Stimulated activated naive B cell treated with anti-CD40 and anti-IgM and Interleukin-4, amounts not matched to agents 10 μg/mL and 1 μg/mL and 100 μg/mL, for 72 hours (primary cell): ENCODE results near the gene VCAM1.

ENCODE experiments used
- ATAC-seq, 2 donors: fragments of 150-1000 bp; cut with Tn5 transposase; replicated peaks; 2 replicates each; pipeline ENCODE4 v1.10.0; 2021; ENCODE audit warnings: moderate library complexity in 1 of 2
- DNase-seq: peaks from one replicate; pipeline ENCODE4 v3.0.0; 2021
- H3K27ac Mint-ChIP-seq: one replicate; pipeline ENCODE4 v1.8.0; 2022; ENCODE audit warnings: mild to moderate bottlenecking, mixed read lengths
- H3K27me3 Mint-ChIP-seq, 2 donors: one replicate each; pipeline ENCODE4 v1.8.0; 2022; ENCODE audit warnings: mixed read lengths in 2 of 2
- H3K36me3 Mint-ChIP-seq, 2 donors: one replicate each; pipeline ENCODE4 v1.8.0; 2022; ENCODE audit warnings: mixed read lengths in 2 of 2, mild to moderate bottlenecking in 1 of 2
- H3K4me1 Mint-ChIP-seq, 2 donors: one replicate each; pipeline ENCODE4 v1.8.0; 2022; ENCODE audit warnings: mixed read lengths in 2 of 2, mild to moderate bottlenecking in 1 of 2
- H3K4me3 Mint-ChIP-seq, 2 donors: one replicate each; pipeline ENCODE4 v1.8.0; 2022; ENCODE audit warnings: mild to moderate bottlenecking in 2 of 2, mixed read lengths in 2 of 2, moderate library complexity in 1 of 2
- H3K9me3 Mint-ChIP-seq, 2 donors: one replicate each; pipeline ENCODE4 v1.8.0; 2022; ENCODE audit warnings: mixed read lengths in 2 of 2, mild to moderate bottlenecking in 1 of 2

Gene VCAM1

GRCh38 chr1:100736746-100737145 is 17.2 kb downstream of the VCAM1 start:
- Mint-ChIP-seq H3K27ac (no peak overlapping the region), H3K4me1 (no peaks in the 10 kb centered on the region), H3K27me3 (no peaks in the 10 kb centered on the region), H3K36me3 (no peaks in the 10 kb centered on the region), H3K9me3 (no peaks in the 10 kb centered on the region), H3K4me3 (no peak overlapping the region)
- no peak for ATAC-seq
- no peak for DNase-seq

- DNase-seq (no peak), ATAC-seq (no peak)
- H3K27me3 Mint-ChIP-seq: peaks cover 8 to 19% of the 10 kb centered on the region in 2 donors
- no peaks in the 10 kb centered on the region for H3K4me1 Mint-ChIP-seq
- no peaks in the 10 kb centered on the region for H3K36me3 Mint-ChIP-seq
- H3K9me3 Mint-ChIP-seq: peaks cover 2 to 5% of the 10 kb centered on the region in 2 donors
- H3K4me3 Mint-ChIP-seq: no peak overlapping the region
- no peak overlapping the region for H3K27ac Mint-ChIP-seq
Observed at GRCh38 chr1:100746542-100746932, 27.0 kb downstream of the VCAM1 start.

GRCh38 chr1:100747771-100748170 is 28.2 kb downstream of the VCAM1 start:
- Mint-ChIP-seq H3K36me3 (no peaks in the 10 kb centered on the region), H3K27me3 (peaks cover 8 to 19% of the 10 kb centered on the region in 2 donors), H3K27ac (no peak overlapping the region), H3K4me1 (no peaks in the 10 kb centered on the region), H3K9me3 (peaks cover 2 to 5% of the 10 kb centered on the region in 2 donors), H3K4me3 (no peak overlapping the region)
- DNase-seq (no peak), ATAC-seq (no peak)

GRCh38 chr1:100750005-100750885 is 30.7 kb downstream of the VCAM1 start:
- no peak for ATAC-seq
- H3K27me3 Mint-ChIP-seq: peaks cover 5 to 9% of the 10 kb centered on the region in 2 donors
- DNase-seq: no peak
- H3K9me3 Mint-ChIP-seq: peaks cover 2 to 5% of the 10 kb centered on the region in 2 donors
- no peaks in the 10 kb centered on the region for H3K4me1 Mint-ChIP-seq
- H3K27ac Mint-ChIP-seq: no peak overlapping the region
- no peak overlapping the region for H3K4me3 Mint-ChIP-seq
- no peaks in the 10 kb centered on the region for H3K36me3 Mint-ChIP-seq

- DNase-seq (no peak), ATAC-seq (no peak)
- Mint-ChIP-seq H3K4me3 (no peak overlapping the region), H3K36me3 (no peaks in the 10 kb centered on the region), H3K9me3 (peaks cover 2 to 5% of the 10 kb centered on the region in 2 donors), H3K27ac (no peak overlapping the region), H3K27me3 (peaks cover 5 to 9% of the 10 kb centered on the region in 2 donors), H3K4me1 (no peaks in the 10 kb centered on the region)
Observed at GRCh38 chr1:100752791-100753190, 33.2 kb downstream of the VCAM1 start.

GRCh38 chr1:100757946-100758345 is 38.4 kb downstream of the VCAM1 start:
- Mint-ChIP-seq H3K4me1 (no peaks in the 10 kb centered on the region), H3K27ac (no peak overlapping the region), H3K36me3 (no peaks in the 10 kb centered on the region), H3K9me3 (no peaks in the 10 kb centered on the region), H3K27me3 (peaks cover 0 to 12% of the 10 kb centered on the region in 2 donors), H3K4me3 (no peak overlapping the region)
- ATAC-seq (no peak), DNase-seq (no peak)

GRCh38 chr1:100759188-100759587 is 39.6 kb downstream of the VCAM1 start:
- Mint-ChIP-seq H3K36me3 (no peaks in the 10 kb centered on the region), H3K9me3 (no peaks in the 10 kb centered on the region), H3K4me1 (no peaks in the 10 kb centered on the region), H3K27ac (no peak overlapping the region), H3K4me3 (no peak overlapping the region), H3K27me3 (peaks cover 0 to 8% of the 10 kb centered on the region in 2 donors)
- ATAC-seq (no peak), DNase-seq (no peak)

GRCh38 chr1:100760511-100760910 is 41.0 kb downstream of the VCAM1 start:
- no peaks in the 10 kb centered on the region for H3K9me3 Mint-ChIP-seq
- no peak for DNase-seq
- peaks cover 0 to 8% of the 10 kb centered on the region in 2 donors for H3K27me3 Mint-ChIP-seq
- no peak for ATAC-seq
- H3K27ac Mint-ChIP-seq: no peak overlapping the region
- H3K4me1 Mint-ChIP-seq: no peaks in the 10 kb centered on the region
- no peak overlapping the region for H3K4me3 Mint-ChIP-seq
- no peaks in the 10 kb centered on the region for H3K36me3 Mint-ChIP-seq

GRCh38 chr1:100762461-100762860 is 42.9 kb downstream of the VCAM1 start:
- Mint-ChIP-seq H3K36me3 (no peaks in the 10 kb centered on the region), H3K27me3 (peaks cover 0 to 4% of the 10 kb centered on the region in 2 donors), H3K4me3 (no peak overlapping the region), H3K9me3 (peaks cover 0 to 1% of the 10 kb centered on the region in 2 donors), H3K4me1 (no peaks in the 10 kb centered on the region), H3K27ac (no peak overlapping the region)
- no peak for DNase-seq
- ATAC-seq: no peak

GRCh38 chr1:100767176-100767890 is 47.8 kb downstream of the VCAM1 start:
- no peak for DNase-seq
- Mint-ChIP-seq H3K9me3 (peaks cover 0 to 1% of the 10 kb centered on the region in 2 donors), H3K27ac (no peak overlapping the region), H3K36me3 (no peaks in the 10 kb centered on the region), H3K4me1 (no peaks in the 10 kb centered on the region), H3K4me3 (no peak overlapping the region), H3K27me3 (no peaks in the 10 kb centered on the region)
- ATAC-seq: no peak

- no peak for ATAC-seq
- H3K27me3 Mint-ChIP-seq: peaks cover 0 to 3% of the 10 kb centered on the region in 2 donors
Observed at GRCh38 chr1:100769323-100769722, 49.8 kb downstream of the VCAM1 start.

GRCh38 chr1:100769906-100770646 is 50.5 kb downstream of the VCAM1 start:
- DNase-seq (no peak), ATAC-seq (no peak)
- no peak overlapping the region for H3K4me3 Mint-ChIP-seq
- H3K27me3 Mint-ChIP-seq: peaks cover 0 to 4% of the 10 kb centered on the region in 2 donors
- H3K9me3 Mint-ChIP-seq: peaks cover 0 to 1% of the 10 kb centered on the region in 2 donors
- no peaks in the 10 kb centered on the region for H3K36me3 Mint-ChIP-seq
- no peak overlapping the region for H3K27ac Mint-ChIP-seq
- H3K4me1 Mint-ChIP-seq: no peaks in the 10 kb centered on the region

More at GRCh38 chr1:100769323-100769722, 49.8 kb downstream of the VCAM1 start:
- Mint-ChIP-seq H3K4me1 (no peaks in the 10 kb centered on the region), H3K9me3 (peaks cover 0 to 1% of the 10 kb centered on the region in 2 donors), H3K27ac (no peak overlapping the region), H3K36me3 (no peaks in the 10 kb centered on the region), H3K4me3 (no peak overlapping the region)
- no peak for DNase-seq

GRCh38 chr1:100773444-100773843 is 53.9 kb downstream of the VCAM1 start:
- H3K4me3 Mint-ChIP-seq: no peak overlapping the region

GRCh38 chr1:100774370-100774769 is 54.8 kb downstream of the VCAM1 start:
- H3K9me3 Mint-ChIP-seq: peaks cover 0 to 3% of the 10 kb centered on the region in 2 donors
- H3K4me3 Mint-ChIP-seq: no peak overlapping the region
- no peaks in the 10 kb centered on the region for H3K36me3 Mint-ChIP-seq
- ATAC-seq: no peak
- no peak for DNase-seq
- H3K27me3 Mint-ChIP-seq: peaks cover 0 to 4% of the 10 kb centered on the region in 2 donors
- H3K4me1 Mint-ChIP-seq: no peaks in the 10 kb centered on the region
- H3K27ac Mint-ChIP-seq: no peak overlapping the region

More at GRCh38 chr1:100773444-100773843, 53.9 kb downstream of the VCAM1 start:
- Mint-ChIP-seq H3K27ac (no peak overlapping the region), H3K27me3 (peaks cover 0 to 4% of the 10 kb centered on the region in 2 donors), H3K9me3 (no peaks in the 10 kb centered on the region), H3K4me1 (no peaks in the 10 kb centered on the region), H3K36me3 (no peaks in the 10 kb centered on the region)
- no peak for ATAC-seq
- DNase-seq: no peak
